K562 (cell line): ENCODE results near the gene FTL. TPM values are rescaled to one million over a fixed set of nuclear protein-coding genes. Genes with fewer than 3 reads are reported as not detected.

Experiments used
- ARID2 ChIP-seq: fragments of 450-650 bp; IDR thresholded peaks from 2 replicates; pipeline ENCODE4 v1.6.1; 2017; ENCODE audit warnings: antibody characterized with exemption, mild to moderate bottlenecking
- CREB3L1 ChIP-seq: fragments of 450-650 bp; IDR thresholded peaks from 2 replicates; pipeline ENCODE4 v1.6.1; 2014; ENCODE audit warnings: low read depth, mild to moderate bottlenecking, moderate library complexity, borderline replicate concordance
- FOXK2 ChIP-seq, 2 experiments: fragments of 450-650 bp; IDR thresholded peaks in 1 of 2; conservative IDR thresholded peaks in 1 of 2; 2 replicates each; pipeline ENCODE4 v1.6.1; 2016; ENCODE audit warnings: low read depth in 2 of 2, mild to moderate bottlenecking in 1 of 2
- FOXP1 ChIP-seq: sonication (generic); formaldehyde crosslinking; IDR thresholded peaks from 2 replicates; pipeline ENCODE4 v1.8.0; 2022; ENCODE audit warnings: mild to moderate bottlenecking, missing genetic modification reagents
- HDAC6 ChIP-seq: IDR thresholded peaks from 2 replicates; pipeline ENCODE4 v1.6.1; 2012; ENCODE audit warnings: low read depth, mild to moderate bottlenecking, control low read depth, inconsistent platforms, low read length, moderate library complexity
- HOMEZ ChIP-seq: fragments of 250-450 bp; sonication (Bioruptor Pico); IDR thresholded peaks from 2 replicates; pipeline ENCODE4 v1.4.0; 2020; ENCODE audit warnings: mild to moderate bottlenecking, moderate library complexity
- ILK ChIP-seq: fragments of 450-650 bp; IDR thresholded peaks from 2 replicates; pipeline ENCODE4 v1.6.1; 2016; ENCODE audit warnings: missing genetic modification characterization, low read depth, mild to moderate bottlenecking, missing compliant biosample characterization, moderate library complexity, borderline replicate concordance
- KAT2B ChIP-seq: IDR thresholded peaks from one replicate; pipeline ENCODE4 v1.6.1; 2012; ENCODE audit warnings: low read depth, mild to moderate bottlenecking, control low read depth, inconsistent platforms, low read length, moderate library complexity
- MAFF ChIP-seq: IDR thresholded peaks from 2 replicates; pipeline ENCODE4 v1.6.1; 2012; ENCODE audit warnings: low read length, improper control_type of control experiment
- PHB ChIP-seq: fragments of 250-450 bp; sonication (Bioruptor Pico); IDR thresholded peaks from 2 replicates; pipeline ENCODE4 v1.5.0; 2021
- PRDM10 ChIP-seq: fragments of 450-650 bp; IDR thresholded peaks from 2 replicates; pipeline ENCODE4 v1.6.1; 2018; ENCODE audit not compliant: partially characterized antibody
- PRMT5 ChIP-seq: sonication (generic); formaldehyde crosslinking; IDR thresholded peaks from 2 replicates; pipeline ENCODE4 v1.5.0; 2020; ENCODE audit warnings: missing genetic modification reagents
- SMARCB1 ChIP-seq: IDR thresholded peaks from 2 replicates; pipeline ENCODE4 v1.6.1; 2011; ENCODE audit warnings: improper control_type of control experiment, low read depth; ENCODE audit not compliant: insufficient read length
- TGIF2 ChIP-seq: sonication (generic); formaldehyde crosslinking; IDR thresholded peaks from 2 replicates; pipeline ENCODE4 v1.8.1; 2022; ENCODE audit warnings: mild to moderate bottlenecking, missing genetic modification reagents, moderate library complexity
- U2AF2 ChIP-seq: fragments of 200-400 bp; formaldehyde crosslinking; optimal IDR thresholded peaks from 2 replicates; pipeline ENCODE3; 2017; ENCODE audit warnings: low read depth, mild to moderate bottlenecking, low read length
- XRCC5 ChIP-seq: fragments of 200-400 bp; formaldehyde crosslinking; IDR thresholded peaks from 2 replicates; pipeline ENCODE4 v1.6.1; 2017; ENCODE audit warnings: low read depth, mild to moderate bottlenecking, low read length
- ZKSCAN1 ChIP-seq: fragments of 150-350 bp; IDR thresholded peaks from 2 replicates; pipeline ENCODE4 v1.6.1; 2016; ENCODE audit warnings: low read depth, low read length
- ZNF146 ChIP-seq: IDR thresholded peaks from one replicate; pipeline ENCODE4 v1.6.1; 2018; ENCODE audit warnings: missing compliant biosample characterization; ENCODE audit not compliant: unreplicated experiment
- ZNF354B ChIP-seq: fragments of 250-450 bp; sonication (Bioruptor Pico); IDR thresholded peaks from 2 replicates; pipeline ENCODE4 v1.4.0; 2020
- ZNF766 ChIP-seq: fragments of 200-800 bp; sonication (Bioruptor generic); conservative IDR thresholded peaks from 2 replicates; pipeline ENCODE4 v1.6.1; 2016; ENCODE audit warnings: missing genetic modification characterization, missing compliant biosample characterization
- ZSCAN32 ChIP-seq: fragments of 450-650 bp; formaldehyde crosslinking; IDR thresholded peaks from 2 replicates; pipeline ENCODE4 v1.4.0; 2020; ENCODE audit warnings: mild to moderate bottlenecking, moderate library complexity
- polyA plus RNA-seq, 8 experiments: library from polyadenylated mRNA; depleted of rRNA in 4 of 8; stranded (reverse) in 5 of 8; unstranded in 3 of 8; fragments of >200 nt; fragmentation: Nextera tagmentation in 2 of 8; fragmentation: Illumina TruSeq in 1 of 8; extraction: Ambion mirVana in 2 of 8; extraction: Trizol in 1 of 8; gene quantifications; 2 replicates each; pipeline versions ENCODE4 v1.2.1 to v1.2.3, GENCODE V29; 2011 to 2014; ENCODE audit warnings: inconsistent platforms in 1 of 8, missing spikeins in 1 of 8
- total RNA-seq, 7 experiments: library from RNA; depleted of rRNA in 6 of 7; stranded (reverse); fragments of >200 nt in 6 of 7; fragmentation: Illumina TruSeq in 2 of 7; extraction: Trizol in 2 of 7; gene quantifications; 2 replicates each; pipeline versions ENCODE4 v1.2.1 to v1.2.3, GENCODE V29; 2011 to 2021; ENCODE audit warnings: low replicate concordance in 1 of 7
- TF ChIP-seq, protein P1 (sequence below): fragments of 450-650 bp; formaldehyde crosslinking; IDR thresholded peaks from 2 replicates; pipeline ENCODE4 v1.4.0; 2022; ENCODE audit warnings: mild to moderate bottlenecking, moderate library complexity
- TF ChIP-seq, protein P2 (sequence below): fragments of 250-450 bp; sonication (Bioruptor Pico); IDR thresholded peaks from 2 replicates; pipeline ENCODE4 v1.6.1; 2021; ENCODE audit warnings: mild to moderate bottlenecking

Gene FTL
- total and polyA plus RNA-seq, 9 of the 15 experiments (the other 6 are each of a cell fraction or from before 2014, with no cell fraction given), result 1,231 to 27,415 (median 3,965) TPM

DNA sequence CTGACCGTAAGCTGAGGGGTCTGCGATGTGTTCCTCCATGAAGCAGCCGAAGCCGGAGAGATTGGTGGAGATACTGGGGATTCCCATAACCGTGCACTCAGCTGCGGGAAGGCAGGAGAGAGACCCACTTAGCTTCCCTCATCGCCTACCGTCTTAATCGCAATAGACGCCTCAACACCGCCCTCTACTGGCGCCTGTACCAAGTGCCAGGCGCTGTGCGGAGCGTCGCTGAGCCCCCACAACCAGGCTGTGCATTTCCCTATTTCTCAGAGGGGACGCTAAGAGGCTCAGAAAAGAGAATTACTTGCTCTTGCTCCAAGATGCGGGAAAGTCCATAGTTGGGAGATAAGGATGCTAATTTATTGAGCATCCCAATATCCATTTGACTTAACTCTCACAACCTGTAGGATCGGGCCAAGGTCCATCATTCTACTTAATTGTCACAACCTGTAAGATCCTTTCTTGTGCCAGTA lies 5.8 kb downstream of the FTL start (continued):
- TF ChIP-seq PRMT5 (CRISPR knock-in tag) (no peak), ZKSCAN1 (no peak), XRCC5 (0 out of 2 replicates have a peak, but pooled peaks have one; percentile 82), CREB3L1 (no peak), PRDM10 (no peak), ILK (no peak), FOXP1 (CRISPR knock-in tag) (no peak), FOXK2 (conservative IDR thresholded peaks at IDR 0.05 in 1 of 2, IDR thresholded peaks at IDR 0.05 in 1 of 2; ENCODE audit: low read depth in 2 of 2) (no peak), ZNF766 (CRISPR knock-in tag) (no peak), HOMEZ (CRISPR knock-in tag) (no peak), HDAC6 (no peak), TGIF2 (CRISPR knock-in tag) (no peak), PHB (no peak), ZNF354B (CRISPR knock-in tag) (no peak), SMARCB1 (no peak), MAFF (no peak), ZNF146 (CRISPR knock-in tag) (no peak), U2AF2 (no peak), KAT2B (no peak), ZSCAN32 (CRISPR knock-in tag) (no peak), ARID2 (no peak)
- TF ChIP-seq, protein P1, sequence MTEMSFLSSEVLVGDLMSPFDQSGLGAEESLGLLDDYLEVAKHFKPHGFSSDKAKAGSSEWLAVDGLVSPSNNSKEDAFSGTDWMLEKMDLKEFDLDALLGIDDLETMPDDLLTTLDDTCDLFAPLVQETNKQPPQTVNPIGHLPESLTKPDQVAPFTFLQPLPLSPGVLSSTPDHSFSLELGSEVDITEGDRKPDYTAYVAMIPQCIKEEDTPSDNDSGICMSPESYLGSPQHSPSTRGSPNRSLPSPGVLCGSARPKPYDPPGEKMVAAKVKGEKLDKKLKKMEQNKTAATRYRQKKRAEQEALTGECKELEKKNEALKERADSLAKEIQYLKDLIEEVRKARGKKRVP (CRISPR knock-in tag), result no peak
- TF ChIP-seq, protein P2, sequence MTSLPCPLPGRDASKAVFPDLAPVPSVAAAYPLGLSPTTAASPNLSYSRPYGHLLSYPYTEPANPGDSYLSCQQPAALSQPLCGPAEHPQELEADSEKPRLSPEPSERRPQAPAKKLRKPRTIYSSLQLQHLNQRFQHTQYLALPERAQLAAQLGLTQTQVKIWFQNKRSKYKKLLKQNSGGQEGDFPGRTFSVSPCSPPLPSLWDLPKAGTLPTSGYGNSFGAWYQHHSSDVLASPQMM (CRISPR knock-in tag), result no peak
